ENCODE results near the gene NSUN4. TPM values are rescaled to one million over a fixed set of nuclear protein-coding genes. Genes with fewer than 3 reads are reported as not detected.
A peak's percentile ranks its signal among the peaks of the same experiment; 100 is the strongest.

Gene NSUN4
- total and polyA plus RNA-seq, 2 of the 13 experiments (the other 11 are each of a cell fraction or from before 2014, with no cell fraction given): 21.5 to 23.5 TPM

- TF ChIP-seq, protein P1, sequence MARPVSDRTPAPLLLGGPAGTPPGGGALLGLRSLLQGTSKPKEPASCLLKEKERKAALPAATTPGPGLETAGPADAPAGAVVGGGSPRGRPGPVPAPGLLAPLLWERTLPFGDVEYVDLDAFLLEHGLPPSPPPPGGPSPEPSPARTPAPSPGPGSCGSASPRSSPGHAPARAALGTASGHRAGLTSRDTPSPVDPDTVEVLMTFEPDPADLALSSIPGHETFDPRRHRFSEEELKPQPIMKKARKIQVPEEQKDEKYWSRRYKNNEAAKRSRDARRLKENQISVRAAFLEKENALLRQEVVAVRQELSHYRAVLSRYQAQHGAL (CRISPR knock-in tag; IDR thresholded peaks at IDR 0.05; ENCODE audit: not compliant biosample characterization): peak; percentile 12
- TF ChIP-seq HHEX (CRISPR knock-in tag; IDR thresholded peaks at IDR 0.05) (no peak), KLF15 (CRISPR knock-in tag; IDR thresholded peaks at IDR 0.05; ENCODE audit: borderline replicate concordance) (0 out of 2 replicates have a peak, but pooled peaks have one; percentile 74), ZMYM4 (CRISPR knock-in tag; IDR thresholded peaks at IDR 0.05) (peak; percentile 84), ATF4 (CRISPR knock-in tag; IDR thresholded peaks at IDR 0.05) (no peak), PLRG1 (conservative IDR thresholded peaks at IDR 0.05) (no peak), ZNF776 (CRISPR knock-in tag; IDR thresholded peaks at IDR 0.05) (peak; percentile 98), PITX1 (CRISPR knock-in tag; IDR thresholded peaks at IDR 0.05) (0 out of 2 replicates have a peak, but pooled peaks have one; percentile 80), KAT7 (CRISPR knock-in tag; IDR thresholded peaks at IDR 0.05; ENCODE audit: borderline replicate concordance) (0 out of 2 replicates have a peak, but pooled peaks have one; percentile 65), ZBTB26 (CRISPR knock-in tag; IDR thresholded peaks at IDR 0.05; ENCODE audit: borderline replicate concordance) (peak; percentile 67; the same call in 1 of the 2 replicates), ZNF891 (CRISPR knock-in tag; IDR thresholded peaks at IDR 0.05) (no peak), ZNF44 (CRISPR knock-in tag; IDR thresholded peaks at IDR 0.05) (0 out of 2 replicates have a peak, but pooled peaks have one; percentile 10), HIVEP1 (CRISPR knock-in tag; IDR thresholded peaks at IDR 0.05) (peak; percentile 62; the same call in 1 of the 2 replicates), ZNF282 (IDR thresholded peaks at IDR 0.05; ENCODE audit: partially characterized antibody) (no peak), CHD2 (IDR thresholded peaks at IDR 0.05; ENCODE audit: low read depth, low read length) (peak; percentile 87)
- TF ChIP-seq, protein P2, sequence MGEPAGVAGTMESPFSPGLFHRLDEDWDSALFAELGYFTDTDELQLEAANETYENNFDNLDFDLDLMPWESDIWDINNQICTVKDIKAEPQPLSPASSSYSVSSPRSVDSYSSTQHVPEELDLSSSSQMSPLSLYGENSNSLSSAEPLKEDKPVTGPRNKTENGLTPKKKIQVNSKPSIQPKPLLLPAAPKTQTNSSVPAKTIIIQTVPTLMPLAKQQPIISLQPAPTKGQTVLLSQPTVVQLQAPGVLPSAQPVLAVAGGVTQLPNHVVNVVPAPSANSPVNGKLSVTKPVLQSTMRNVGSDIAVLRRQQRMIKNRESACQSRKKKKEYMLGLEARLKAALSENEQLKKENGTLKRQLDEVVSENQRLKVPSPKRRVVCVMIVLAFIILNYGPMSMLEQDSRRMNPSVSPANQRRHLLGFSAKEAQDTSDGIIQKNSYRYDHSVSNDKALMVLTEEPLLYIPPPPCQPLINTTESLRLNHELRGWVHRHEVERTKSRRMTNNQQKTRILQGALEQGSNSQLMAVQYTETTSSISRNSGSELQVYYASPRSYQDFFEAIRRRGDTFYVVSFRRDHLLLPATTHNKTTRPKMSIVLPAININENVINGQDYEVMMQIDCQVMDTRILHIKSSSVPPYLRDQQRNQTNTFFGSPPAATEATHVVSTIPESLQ (CRISPR knock-in tag; conservative IDR thresholded peaks at IDR 0.05): no peak
- TF ChIP-seq, protein P3, sequence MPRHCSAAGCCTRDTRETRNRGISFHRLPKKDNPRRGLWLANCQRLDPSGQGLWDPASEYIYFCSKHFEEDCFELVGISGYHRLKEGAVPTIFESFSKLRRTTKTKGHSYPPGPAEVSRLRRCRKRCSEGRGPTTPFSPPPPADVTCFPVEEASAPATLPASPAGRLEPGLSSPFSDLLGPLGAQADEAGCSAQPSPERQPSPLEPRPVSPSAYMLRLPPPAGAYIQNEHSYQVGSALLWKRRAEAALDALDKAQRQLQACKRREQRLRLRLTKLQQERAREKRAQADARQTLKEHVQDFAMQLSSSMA (CRISPR knock-in tag; IDR thresholded peaks at IDR 0.05): peak; percentile 86
Measured at GRCh38 chr1:46394108-46394871, 53.7 kb downstream of the NSUN4 start, which contains the start of gene FAAH (continued).

All from HepG2 (cell line).